Pons (tissue), 1 donor: ENCODE results near the gene BSPH1.
"Not testable (repeated sequence)": the region's sequence is repeated elsewhere in the genome, so short reads cannot be mapped to it uniquely, and the experiment has no call there.

Experiments used
- DNase-seq: peaks from one replicate; pipeline ENCODE4 v3.0.0-alpha.2; 2016; ENCODE audit warnings: low spot score

Gene BSPH1

DNA sequence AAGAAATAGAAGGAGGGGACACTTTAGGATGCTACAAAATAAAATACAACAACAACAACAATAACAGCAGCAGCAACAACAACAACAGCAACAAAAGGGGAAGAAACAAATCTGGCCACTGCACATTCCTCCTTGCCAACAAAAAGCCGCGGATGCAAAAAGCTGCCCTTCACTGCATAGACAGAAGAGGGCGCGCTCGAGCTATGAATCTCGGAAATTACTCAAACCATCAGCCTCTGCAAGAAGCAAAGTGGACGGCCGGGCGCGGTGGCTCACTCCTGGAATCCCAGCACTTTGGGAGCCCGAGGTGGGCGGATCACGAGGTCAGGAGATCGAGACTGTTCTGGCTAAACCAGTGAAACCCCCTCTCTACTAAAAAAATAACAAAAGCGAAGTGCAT lies 71.9 kb downstream of the BSPH1 start:
- DNase-seq: not testable (repeated sequence)
